AG09309 (cell line): ENCODE results near the gene PLCH1.

ENCODE experiments used
- DNase-seq: peaks from one replicate; pipeline ENCODE4 v3.0.0-alpha.2; 2010; ENCODE audit warnings: low read depth
- H3K4me3 ChIP-seq: 2 replicates; pipeline ENCODE4 v1.5.1; 2011; ENCODE audit warnings: mild to moderate bottlenecking, low read depth, low read length, moderate library complexity; ENCODE audit not compliant: control insufficient read depth
- CTCF ChIP-seq: IDR thresholded peaks from 2 replicates; pipeline ENCODE4 v1.5.1; 2011; ENCODE audit warnings: mild to moderate bottlenecking, low read depth, low read length, inconsistent platforms; ENCODE audit not compliant: insufficient read depth, control insufficient read depth; ENCODE audit errors: missing control alignments

Gene PLCH1

DNA sequence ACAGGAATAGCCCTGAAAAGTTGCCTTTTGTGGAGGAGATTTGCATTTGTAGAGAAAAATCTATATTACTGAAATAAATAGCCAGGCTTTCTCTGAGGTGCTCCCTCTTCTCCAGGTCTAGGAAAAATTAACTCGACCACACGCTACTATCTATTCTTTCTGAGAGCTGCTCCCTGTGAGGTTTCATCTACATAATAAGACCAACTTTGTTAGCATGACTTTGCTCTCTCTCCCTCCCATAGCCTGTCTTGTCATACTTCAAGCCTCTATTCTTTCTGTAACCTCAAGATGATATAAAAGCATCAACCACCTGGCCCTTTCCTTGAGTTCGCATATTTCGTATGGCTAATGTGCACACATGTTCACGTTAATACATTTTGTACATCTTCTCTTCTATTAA, 375.6 kb downstream of the PLCH1 start:
- H3K4me3 ChIP-seq: no peak overlapping the region
- TF ChIP-seq CTCF: no peak
- no peak for DNase-seq

DNA sequence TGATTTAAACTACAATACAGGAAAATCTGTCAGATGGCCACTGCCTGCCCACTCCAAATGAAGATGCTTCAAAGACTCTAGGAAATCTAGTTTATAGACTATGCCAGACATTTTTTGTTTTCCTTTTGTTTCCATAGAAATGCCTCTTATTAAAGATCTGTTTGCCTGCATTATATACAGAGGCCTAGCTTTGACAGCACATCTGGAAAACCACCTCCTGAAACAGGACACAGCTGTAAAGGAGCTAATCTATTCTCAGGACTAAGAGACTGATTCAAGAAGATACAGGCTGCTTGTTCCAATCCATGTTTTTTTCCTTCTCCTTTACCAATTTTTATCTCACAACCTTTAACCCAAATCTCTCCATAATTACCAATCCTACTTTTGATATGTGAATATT, 376.1 kb downstream of the PLCH1 start:
- TF ChIP-seq CTCF: no peak
- DNase-seq: no peak
- H3K4me3 ChIP-seq: no peak overlapping the region

- H3K4me3 ChIP-seq: no peak overlapping the region
- DNase-seq: no peak
- TF ChIP-seq CTCF: no peak
Observed at GRCh38 chr3:155367506-155367905, 377.4 kb downstream of the PLCH1 start.

DNA sequence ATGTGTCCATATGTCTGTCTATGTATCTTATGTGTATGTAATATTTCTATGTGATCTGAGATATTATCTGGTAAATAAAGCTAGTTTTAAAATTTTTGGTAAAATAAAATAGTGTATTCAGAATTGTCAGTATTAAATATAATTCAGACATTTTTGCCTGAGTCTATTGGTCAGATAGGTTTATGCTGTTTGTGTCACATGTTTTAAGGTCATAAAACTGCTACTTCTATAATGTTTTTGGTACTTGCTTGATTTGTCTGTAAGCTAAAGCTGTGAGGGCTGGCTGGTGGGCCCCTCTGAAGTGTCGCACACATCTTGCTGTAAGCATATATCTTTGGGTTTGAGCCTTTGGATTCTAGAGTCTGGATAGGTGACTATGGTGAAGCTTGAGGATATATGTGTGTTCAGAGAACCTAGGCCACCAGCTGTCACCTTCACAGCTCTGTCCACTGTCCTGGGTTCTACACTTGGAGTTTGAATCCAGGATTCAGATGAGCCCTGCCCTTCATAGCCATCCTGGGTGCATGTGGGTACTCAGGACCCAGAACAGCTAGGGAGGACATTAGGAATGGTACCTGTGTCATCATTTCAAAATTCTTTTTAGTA, 379.6 kb downstream of the PLCH1 start:
- no peak for TF ChIP-seq CTCF
- no peak for DNase-seq
- H3K4me3 ChIP-seq: no peak overlapping the region

DNA sequence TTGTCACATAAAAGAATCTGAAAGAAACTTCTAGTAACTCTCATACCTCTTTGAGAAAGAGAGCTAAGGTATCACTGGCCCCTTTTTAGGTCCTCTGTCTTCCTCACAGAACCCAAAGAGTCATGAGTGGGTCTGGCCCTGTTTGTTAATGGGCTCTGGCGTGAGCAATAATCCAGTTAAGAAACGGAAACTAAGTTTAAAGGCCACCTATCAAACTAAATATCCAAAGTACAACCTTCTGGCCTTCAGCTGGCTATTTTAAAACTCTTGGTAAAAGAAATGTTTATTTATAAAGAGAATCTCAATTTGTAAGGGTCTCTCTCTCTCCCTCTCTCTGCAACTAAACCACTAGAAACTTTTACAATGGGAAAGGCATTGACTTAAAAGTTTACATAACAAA, 380.4 kb downstream of the PLCH1 start:
- H3K4me3 ChIP-seq: no peak overlapping the region
- TF ChIP-seq CTCF: no peak
- DNase-seq: no peak

GRCh38 chr3:155363690-155364070, 381.2 kb downstream of the PLCH1 start:
- no peak for TF ChIP-seq CTCF
- H3K4me3 ChIP-seq: no peak overlapping the region
- no peak for DNase-seq
